GM18526 (cell line): Measurements from ENCODE around the gene MKRN1.

Experiments
- POLR2A ChIP-seq: IDR thresholded peaks from 3 replicates; pipeline ENCODE4 v1.6.1; 2011; ENCODE audit not compliant: insufficient read length; ENCODE audit errors: extremely low read depth

The MKRN1 gene

GRCh38 chr7:140453273-140453672, 26.0 kb downstream of the MKRN1 start:
- TF ChIP-seq POLR2A, result no peak

- no peak for TF ChIP-seq POLR2A
Observed at GRCh38 chr7:140451716-140452115, 27.6 kb downstream of the MKRN1 start.

GRCh38 chr7:140448781-140449480, 30.4 kb downstream of the MKRN1 start:
- TF ChIP-seq POLR2A, result no peak

GRCh38 chr7:140447841-140448240, 31.5 kb downstream of the MKRN1 start:
- TF ChIP-seq POLR2A, result no peak

GRCh38 chr7:140446467-140446866, 32.8 kb downstream of the MKRN1 start:
- no peak for TF ChIP-seq POLR2A

- no peak for TF ChIP-seq POLR2A
Observed at GRCh38 chr7:140441519-140441918, 37.8 kb downstream of the MKRN1 start.

GRCh38 chr7:140440593-140440992, 38.7 kb downstream of the MKRN1 start:
- TF ChIP-seq POLR2A, result no peak

- TF ChIP-seq POLR2A, result no peak
Observed at GRCh38 chr7:140439359-140439758, 39.9 kb downstream of the MKRN1 start.

GRCh38 chr7:140435252-140435895, 43.9 kb downstream of the MKRN1 start:
- TF ChIP-seq POLR2A, result no peak

- TF ChIP-seq POLR2A, result no peak
Observed at GRCh38 chr7:140433396-140433795, 45.9 kb downstream of the MKRN1 start.

GRCh38 chr7:140426130-140426529, 53.2 kb downstream of the MKRN1 start:
- no peak for TF ChIP-seq POLR2A

- no peak for TF ChIP-seq POLR2A
Observed at GRCh38 chr7:140425718-140426117, 53.6 kb downstream of the MKRN1 start.

GRCh38 chr7:140423501-140423900, 55.8 kb downstream of the MKRN1 start:
- TF ChIP-seq POLR2A, result no peak

GRCh38 chr7:140421521-140421920, 57.8 kb downstream of the MKRN1 start:
- no peak for TF ChIP-seq POLR2A

- TF ChIP-seq POLR2A, result no peak
Observed at GRCh38 chr7:140418653-140419052, 60.7 kb downstream of the MKRN1 start.

- no peak for TF ChIP-seq POLR2A
Observed at GRCh38 chr7:140417456-140418155, 61.7 kb downstream of the MKRN1 start.

- TF ChIP-seq POLR2A, result no peak
Observed at GRCh38 chr7:140416560-140416959, 62.7 kb downstream of the MKRN1 start.

- no peak for TF ChIP-seq POLR2A
Observed at GRCh38 chr7:140415361-140415760, 63.9 kb downstream of the MKRN1 start.
